ENCODE measurements around the gene GPRC5D.

GRCh38 chr12:12925388-12925787 lies 26.6 kb downstream of the GPRC5D start:
- no peak for TF ChIP-seq CTCF (IDR thresholded peaks at IDR 0.05)
- no peak for TF ChIP-seq POLR2A (IDR thresholded peaks at IDR 0.05)

Measured in Peyer's patch (tissue), 4 donors.